G401 (cell line): ENCODE results near the gene ATP6V1A. TPM values are rescaled to one million over a fixed set of nuclear protein-coding genes. Genes with fewer than 3 reads are reported as not detected.

Experiments used
- DNase-seq: peaks from one replicate; pipeline ENCODE4 v3.0.0-alpha.2; 2015; ENCODE audit warnings: low spot score
- in situ Hi-C: cut with HindIII; loops from 2 replicates; pipeline ENCODE4 v1.10.0; 2016; ENCODE audit warnings: low sequenced_read_pairs, mixed read lengths
- total RNA-seq: library from RNA; depleted of rRNA; stranded (reverse); fragments of >200 nt; shearing (Covaris generic); gene quantifications from 2 replicates; pipeline ENCODE4 v1.2.3, GENCODE V29; 2014

ATP6V1A gene
- total RNA-seq, 1 experiment from 2014 or later = 122 TPM

DNA sequence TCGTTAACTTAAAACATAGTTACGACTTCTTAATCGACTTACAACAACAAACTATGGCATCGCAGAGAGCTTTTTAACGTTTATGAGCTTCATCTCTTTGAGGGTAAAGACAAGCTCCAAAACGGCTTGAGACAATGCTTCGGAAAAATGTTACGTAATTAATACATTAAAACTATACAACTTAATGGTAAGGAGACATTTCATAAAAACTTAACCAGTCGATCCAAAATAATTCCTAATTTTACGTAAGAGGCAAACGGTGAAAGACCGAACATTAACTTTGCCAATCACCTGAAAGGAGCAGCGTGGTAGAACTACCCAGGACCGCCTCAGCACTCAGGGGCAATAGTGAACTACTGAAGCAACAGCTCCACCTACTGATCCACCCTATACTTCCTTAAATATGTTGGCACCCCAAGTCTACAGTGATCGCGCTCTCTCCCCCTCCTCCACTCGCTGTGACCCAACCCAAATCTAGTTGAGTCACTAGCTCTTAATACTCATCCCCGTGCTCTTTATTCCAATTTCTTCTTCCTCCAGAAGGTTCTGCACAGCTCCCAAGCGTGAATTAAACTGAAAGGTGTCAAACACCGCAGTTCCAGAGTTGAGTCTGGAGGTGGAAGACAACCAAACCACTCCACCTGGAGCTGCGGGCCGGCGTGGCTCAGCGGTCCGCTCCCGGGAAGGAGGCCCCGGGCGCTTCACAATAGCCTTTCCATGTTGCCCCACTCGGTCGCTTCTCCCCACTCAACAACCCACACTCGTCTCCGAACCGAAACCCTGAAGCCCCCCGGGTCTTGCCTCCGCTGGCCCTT, 1.7 kb upstream of the ATP6V1A start:
- peak; percentile 82 for DNase-seq
- in situ Hi-C loops = no loop called here

DNA sequence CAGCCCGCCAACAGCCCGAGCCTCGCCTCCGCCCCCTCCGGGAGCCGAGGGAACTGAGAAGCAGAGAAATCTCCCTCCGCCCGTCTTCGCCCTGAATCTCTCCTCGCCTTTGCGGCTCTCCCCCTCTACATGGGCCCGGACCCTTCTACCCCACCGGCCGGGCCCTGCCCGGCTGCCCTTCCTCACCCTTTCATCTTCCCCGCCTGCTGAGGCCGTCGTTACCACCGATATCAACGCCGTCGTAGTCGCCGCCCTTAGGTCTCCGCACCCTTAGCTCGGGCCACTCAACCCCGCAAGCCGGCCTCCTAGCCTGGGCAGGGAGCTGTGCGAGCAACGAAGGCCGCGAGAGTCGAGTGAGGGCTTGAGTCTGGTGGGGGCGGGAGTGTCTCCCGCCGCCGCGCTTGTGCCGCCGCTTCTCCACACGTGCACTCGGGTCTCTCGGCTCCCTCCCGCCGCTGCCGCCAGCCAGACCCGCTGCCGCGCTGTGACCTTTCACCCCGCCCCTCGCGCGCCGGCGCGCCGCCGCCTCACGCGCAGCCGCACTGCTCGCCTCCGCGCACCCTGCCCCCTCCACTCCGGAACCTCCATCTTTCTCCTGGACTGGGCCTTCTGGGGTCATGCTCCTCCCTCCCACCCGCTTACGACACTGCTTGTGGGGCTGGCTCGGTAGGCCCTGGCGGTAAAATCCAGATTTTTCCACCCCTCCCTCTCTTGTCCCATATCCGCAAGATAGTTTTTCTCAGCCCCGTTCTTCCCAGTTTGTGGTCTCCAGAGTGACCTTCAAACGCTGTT, 883 bp upstream of the ATP6V1A start, which contains the start of gene NAA50:
NAA50 (minus strand) TSS at position 494 of the 792 bp plus-strand sequence; CDS start at position 194, 300 bp downstream.
- in situ Hi-C loops = no loop called here
- DNase-seq = peak; percentile 91

GRCh38 chr3:113747283-113748046, 630 bp downstream of the ATP6V1A start:
- no peak for DNase-seq
- in situ Hi-C loops = no loop called here

DNA sequence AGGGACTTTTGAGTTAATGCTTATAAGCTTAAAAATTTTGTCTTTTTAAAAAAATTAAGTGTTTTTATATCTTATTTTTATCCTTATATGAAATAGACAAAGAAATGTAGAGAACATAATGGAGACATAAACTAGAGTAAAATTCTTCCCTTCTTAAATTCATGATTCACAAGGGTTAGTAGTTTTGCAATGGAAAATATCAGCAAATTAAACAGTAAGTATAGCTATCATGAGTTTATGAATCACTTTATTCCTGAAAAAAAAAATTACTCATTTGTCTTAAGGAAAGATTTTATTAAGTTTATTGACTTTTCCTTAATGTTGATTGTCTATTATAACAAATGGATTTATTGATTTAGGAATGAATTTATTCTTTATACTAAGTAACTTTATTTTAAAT, 4.3 kb downstream of the ATP6V1A start:
- in situ Hi-C loops = no loop called here
- DNase-seq = no peak

DNA sequence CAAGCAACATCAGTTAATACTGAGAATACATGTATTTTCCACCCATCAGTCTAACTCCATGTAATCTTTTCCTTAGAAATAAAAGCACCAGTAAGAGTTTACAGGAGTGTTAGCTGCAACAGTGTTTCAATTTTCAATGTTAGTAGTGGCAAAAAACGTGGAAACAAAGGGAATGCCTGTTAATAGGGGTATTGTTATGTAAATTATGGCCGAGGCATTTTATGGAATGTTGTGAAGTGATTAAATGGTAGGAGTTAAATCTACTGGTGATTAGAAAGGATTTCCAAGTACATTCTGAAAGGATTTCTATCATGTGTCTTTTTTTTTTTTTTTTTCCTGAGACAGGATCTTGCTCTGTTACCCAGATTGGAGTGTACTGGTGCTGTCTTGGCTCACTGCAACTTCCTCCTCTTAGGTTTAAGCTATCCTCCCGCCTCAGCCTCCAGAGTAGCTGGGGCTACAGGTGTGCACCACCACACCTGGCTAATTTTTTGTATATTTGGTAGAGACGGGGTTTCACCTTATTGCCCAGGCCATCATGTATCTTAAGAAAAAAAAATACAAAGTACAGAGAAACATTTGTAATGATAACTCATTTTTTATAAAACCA, 6.6 kb downstream of the ATP6V1A start:
- no peak for DNase-seq
- in situ Hi-C loops = no loop called here

GRCh38 chr3:113754494-113755159, 7.8 kb downstream of the ATP6V1A start:
- DNase-seq = no peak
- in situ Hi-C loops = no loop called here

GRCh38 chr3:113758389-113759024, 11.7 kb downstream of the ATP6V1A start:
- in situ Hi-C loops = no loop called here
- DNase-seq = no peak

- in situ Hi-C loops = no loop called here
- no peak for DNase-seq
Measured at GRCh38 chr3:113764698-113765097, 17.9 kb downstream of the ATP6V1A start.

DNA sequence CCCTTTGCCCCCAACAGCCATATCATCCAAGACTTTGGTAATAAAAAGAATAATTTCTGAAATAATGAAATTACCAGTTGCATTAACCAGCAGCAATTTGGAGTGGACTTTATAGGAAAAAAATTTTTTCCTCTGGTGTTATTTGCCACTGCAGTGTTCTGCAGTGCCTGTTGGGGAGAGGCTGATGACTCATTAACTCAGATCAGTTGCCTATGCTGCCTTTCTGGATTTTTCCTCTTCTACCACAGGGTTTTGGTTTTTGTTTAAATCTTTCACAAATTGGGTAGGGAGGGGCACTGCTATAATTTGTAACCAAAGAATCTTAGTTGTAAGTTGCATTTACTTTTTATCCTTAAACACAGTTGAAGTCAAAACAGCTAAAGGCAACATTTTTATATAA, 22.7 kb downstream of the ATP6V1A start:
- no peak for DNase-seq
- in situ Hi-C loops = no loop called here

DNA sequence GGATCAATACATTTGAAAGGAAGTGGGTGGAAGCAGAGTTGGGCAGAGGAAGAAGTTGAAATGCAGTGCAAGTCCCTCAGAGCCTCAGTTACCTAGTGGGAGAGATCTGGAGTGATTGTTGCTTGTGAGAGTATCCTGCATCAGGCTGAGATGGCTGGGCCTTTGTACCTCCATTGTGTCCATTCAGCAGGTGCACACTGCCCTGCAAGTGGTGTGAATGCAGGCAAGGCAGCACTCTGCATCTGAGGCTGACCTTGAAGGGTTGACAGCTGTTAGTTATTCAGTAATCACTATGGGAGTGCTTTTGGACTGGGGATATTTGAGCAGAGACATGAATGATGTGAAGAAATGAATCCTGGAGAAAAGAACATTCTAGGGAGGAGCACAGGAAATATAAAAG, 25.2 kb downstream of the ATP6V1A start:
- DNase-seq = no peak
- in situ Hi-C loops = no loop called here

DNA sequence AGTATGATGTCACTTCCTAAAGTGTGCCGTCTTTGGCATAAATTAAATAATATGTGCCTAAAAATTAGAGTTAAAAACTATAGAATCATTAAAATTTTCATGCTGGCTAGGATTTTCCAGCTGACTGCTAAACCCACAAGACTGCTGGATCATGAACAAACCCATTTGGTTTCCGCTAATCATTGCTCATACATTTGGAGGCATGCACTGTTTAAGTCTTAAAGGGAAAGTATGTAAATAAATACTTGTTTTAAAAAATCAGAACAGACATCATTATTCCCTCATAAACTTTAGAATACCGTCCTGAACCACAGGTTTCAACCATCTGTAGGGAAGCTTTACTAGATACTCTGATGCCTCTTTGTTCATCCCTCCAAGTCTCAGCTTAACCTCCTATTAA, 26.5 kb downstream of the ATP6V1A start:
- no peak for DNase-seq
- in situ Hi-C loops = no loop called here

- in situ Hi-C loops = no loop called here
Measured at GRCh38 chr3:113775516-113775915, 28.7 kb downstream of the ATP6V1A start.

DNA sequence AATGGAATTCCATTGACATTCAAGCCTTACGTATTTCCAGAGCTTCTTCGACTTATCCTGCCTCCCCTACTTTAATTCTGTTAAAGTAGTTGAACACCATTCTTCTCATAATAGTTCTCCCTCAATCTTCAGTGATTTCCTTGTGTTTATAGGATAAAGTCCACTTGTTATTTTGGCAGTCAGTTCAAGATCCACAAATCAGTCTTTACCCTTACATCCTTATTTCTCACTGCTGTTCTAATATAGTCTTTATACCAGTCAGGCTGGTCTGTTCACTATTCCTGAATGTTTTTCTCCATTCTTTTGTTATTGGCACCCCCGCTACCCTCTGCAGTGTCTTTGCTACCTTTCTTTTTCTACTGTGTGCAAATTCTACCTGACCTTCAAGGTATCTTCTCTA, 29.7 kb downstream of the ATP6V1A start:
- in situ Hi-C loops = no loop called here
- no peak for DNase-seq

More at GRCh38 chr3:113775516-113775915, 28.7 kb downstream of the ATP6V1A start:
- DNase-seq = no peak

DNA sequence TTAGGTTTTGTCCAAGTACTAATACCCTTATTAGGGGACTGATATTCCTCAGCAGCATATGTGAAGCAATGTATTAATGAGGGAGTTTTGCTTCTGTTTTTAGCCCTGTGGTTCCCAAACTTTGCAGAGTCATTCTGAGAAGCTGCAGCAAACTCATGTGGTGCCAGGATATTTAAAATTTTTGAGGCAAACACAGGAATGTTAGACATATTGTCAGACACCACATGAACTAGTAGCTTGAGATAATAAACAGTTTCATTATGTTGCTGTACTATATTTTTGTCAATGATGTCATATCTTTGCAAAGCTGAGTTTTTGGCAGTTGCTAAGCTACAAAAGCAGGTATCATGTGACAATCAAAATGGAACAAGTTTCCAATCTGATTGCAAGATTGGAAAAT, 36.6 kb downstream of the ATP6V1A start:
- no peak for DNase-seq
- in situ Hi-C loops = no loop called here

GRCh38 chr3:113783980-113784379, 37.1 kb downstream of the ATP6V1A start:
- no peak for DNase-seq
- in situ Hi-C loops = no loop called here

GRCh38 chr3:113791381-113791780, 44.5 kb downstream of the ATP6V1A start:
- no peak for DNase-seq
- in situ Hi-C loops = no loop called here

DNA sequence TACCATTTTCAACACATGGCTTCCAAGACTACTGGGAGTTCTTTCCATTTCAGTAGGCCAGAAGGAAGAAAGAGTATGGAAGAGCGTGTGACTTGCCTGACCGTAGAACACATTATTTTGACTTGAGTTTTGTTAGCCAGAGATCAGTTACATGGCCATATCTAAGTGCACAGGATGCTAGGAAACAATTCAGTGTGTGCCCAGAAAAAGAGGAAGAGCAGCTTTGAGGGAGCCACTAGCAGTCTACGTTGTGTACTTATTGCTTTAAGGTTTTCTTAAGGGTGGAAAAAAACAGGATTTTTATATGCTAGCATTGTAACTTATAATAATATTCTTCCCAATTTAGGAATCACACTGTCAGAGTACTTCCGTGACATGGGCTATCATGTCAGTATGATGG, 47.7 kb downstream of the ATP6V1A start:
- in situ Hi-C loops = no loop called here
- DNase-seq = no peak

DNA sequence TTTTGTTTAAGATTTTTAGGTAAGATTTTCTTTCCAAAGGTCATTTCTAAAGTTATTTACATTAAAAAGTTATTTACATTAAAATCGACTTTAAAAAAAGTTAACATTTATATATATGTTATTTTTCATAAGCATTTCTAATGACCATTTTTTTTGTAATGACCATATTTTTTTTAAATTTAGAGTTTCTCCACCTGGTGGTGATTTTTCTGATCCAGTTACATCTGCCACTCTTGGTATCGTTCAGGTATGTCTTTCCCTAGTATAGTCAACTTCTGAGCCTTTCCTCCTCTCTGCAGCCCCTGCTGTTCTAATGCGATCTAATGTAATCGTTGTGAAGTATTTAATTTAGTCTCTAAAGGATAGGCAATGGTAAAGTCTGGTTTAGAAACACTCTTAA, 48.9 kb downstream of the ATP6V1A start:
- in situ Hi-C loops = no loop called here
- no peak for DNase-seq
